ENCODE measurements around the gene EGLN1.
A peak's percentile ranks its signal among the peaks of the same experiment; 100 is the strongest.

The EGLN1 gene

GRCh38 chr1:231420959-231421545 is 1.0 kb downstream of the EGLN1 start:
- DNase-seq: peak; percentile 27

GRCh38 chr1:231420299-231420958 is 1.7 kb downstream of the EGLN1 start:
- DNase-seq: peak; percentile 27

- no peak for DNase-seq
These were observed 2.3 kb downstream of the EGLN1 start for GRCh38 chr1:231419738-231420298.

- DNase-seq: no peak
These were observed 2.9 kb downstream of the EGLN1 start for GRCh38 chr1:231419147-231419546.

- DNase-seq: no peak
These were observed 3.4 kb downstream of the EGLN1 start for GRCh38 chr1:231418741-231419107.

GRCh38 chr1:231418101-231418740 is 3.9 kb downstream of the EGLN1 start:
- DNase-seq: no peak

GRCh38 chr1:231417513-231417912 is 4.6 kb downstream of the EGLN1 start:
- no peak for DNase-seq

GRCh38 chr1:231416901-231417300 is 5.2 kb downstream of the EGLN1 start:
- no peak for DNase-seq

- no peak for DNase-seq
These were observed 7.0 kb downstream of the EGLN1 start for GRCh38 chr1:231415018-231415583.

- DNase-seq: no peak
These were observed 7.6 kb downstream of the EGLN1 start for GRCh38 chr1:231414260-231415016.

- no peak for DNase-seq
These were observed 8.4 kb downstream of the EGLN1 start for GRCh38 chr1:231413749-231414082.

- DNase-seq: no peak
These were observed 11.0 kb downstream of the EGLN1 start for GRCh38 chr1:231411036-231411531.

- no peak for DNase-seq
These were observed 12.0 kb downstream of the EGLN1 start for GRCh38 chr1:231410036-231410612.

- no peak for DNase-seq
These were observed 13.5 kb downstream of the EGLN1 start for GRCh38 chr1:231408528-231409094.

GRCh38 chr1:231407547-231408396 is 14.3 kb downstream of the EGLN1 start:
- DNase-seq: no peak

GRCh38 chr1:231407049-231407448 is 15.0 kb downstream of the EGLN1 start:
- DNase-seq: no peak

- no peak for DNase-seq
These were observed 17.8 kb downstream of the EGLN1 start for GRCh38 chr1:231404318-231404717.

- DNase-seq: no peak
These were observed 20.6 kb downstream of the EGLN1 start for GRCh38 chr1:231401478-231401877.

GRCh38 chr1:231397886-231398671 is 24.0 kb downstream of the EGLN1 start:
- DNase-seq: no peak

- DNase-seq: no peak
These were observed 25.4 kb downstream of the EGLN1 start for GRCh38 chr1:231396643-231397042.
